Brain microvascular endothelial cell (primary cell): ENCODE measurements around the gene KCMF1.

Source experiments
- DNase-seq: peaks from one replicate; pipeline ENCODE4 v3.0.0-alpha.2; 2020
- H3K27ac ChIP-seq: fragments of 250-450 bp; sonication (Bioruptor Pico); 2 replicates; pipeline ENCODE4 v1.5.1; 2020; ENCODE audit warnings: mild to moderate bottlenecking, moderate library complexity
- H3K27me3 ChIP-seq: fragments of 250-450 bp; sonication (Bioruptor Pico); replicated peaks from 2 replicates; pipeline ENCODE4 v1.5.1; 2020; ENCODE audit warnings: mild to moderate bottlenecking
- H3K36me3 ChIP-seq: fragments of 250-450 bp; sonication (Bioruptor Pico); replicated peaks from 2 replicates; pipeline ENCODE4 v1.5.1; 2020; ENCODE audit warnings: mild to moderate bottlenecking
- H3K4me3 ChIP-seq: 2 replicates; pipeline ENCODE4 v1.5.1; 2011; ENCODE audit warnings: low read depth, mild to moderate bottlenecking, control low read depth, low read length, moderate library complexity
- in situ Hi-C: cut with HindIII; loops from 2 replicates; pipeline ENCODE4 v1.10.0; 2017; ENCODE audit warnings: low sequenced_read_pairs, low pct_ligation_motif_present
- TF ChIP-seq, protein P1 (sequence below): IDR thresholded peaks from 2 replicates; pipeline ENCODE4 v1.5.1; 2011; ENCODE audit warnings: low read depth, mild to moderate bottlenecking, moderate library complexity, low read length, control low read depth, inconsistent platforms; ENCODE audit errors: missing control alignments

KCMF1 gene

DNA sequence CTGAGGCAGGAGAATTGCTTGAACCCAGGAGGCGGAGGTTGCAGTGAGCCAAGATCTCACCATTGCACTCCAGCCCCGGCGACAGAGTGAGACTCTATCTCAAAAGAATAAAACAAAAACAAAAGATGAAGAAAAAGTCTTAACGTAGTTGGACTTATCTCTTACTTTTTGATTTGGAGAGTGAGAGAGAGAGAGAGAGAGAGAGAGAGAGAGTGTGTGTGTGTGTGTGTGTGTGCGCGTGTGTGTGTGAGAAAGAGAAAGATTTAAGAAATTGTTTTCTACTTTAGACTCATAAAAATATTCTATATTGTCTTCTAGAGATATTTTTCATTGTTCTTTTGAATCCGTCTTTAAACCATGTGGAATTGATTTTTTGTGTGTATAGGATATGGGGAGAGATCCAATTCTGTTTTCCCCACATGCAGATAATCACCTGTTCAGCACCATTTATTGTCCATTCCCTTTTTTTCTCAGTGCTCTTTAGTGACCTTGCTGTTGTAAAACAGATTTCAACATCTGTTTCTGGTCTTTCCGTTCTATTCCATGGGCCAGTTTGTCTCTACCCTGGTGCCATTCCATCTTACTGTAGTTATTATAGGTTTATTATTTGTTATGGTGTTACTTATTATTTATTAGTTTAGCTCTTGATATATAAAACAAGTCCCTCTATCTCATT, 53.5 kb downstream of the KCMF1 start:
- DNase-seq: no peak
- TF ChIP-seq, protein P1, sequence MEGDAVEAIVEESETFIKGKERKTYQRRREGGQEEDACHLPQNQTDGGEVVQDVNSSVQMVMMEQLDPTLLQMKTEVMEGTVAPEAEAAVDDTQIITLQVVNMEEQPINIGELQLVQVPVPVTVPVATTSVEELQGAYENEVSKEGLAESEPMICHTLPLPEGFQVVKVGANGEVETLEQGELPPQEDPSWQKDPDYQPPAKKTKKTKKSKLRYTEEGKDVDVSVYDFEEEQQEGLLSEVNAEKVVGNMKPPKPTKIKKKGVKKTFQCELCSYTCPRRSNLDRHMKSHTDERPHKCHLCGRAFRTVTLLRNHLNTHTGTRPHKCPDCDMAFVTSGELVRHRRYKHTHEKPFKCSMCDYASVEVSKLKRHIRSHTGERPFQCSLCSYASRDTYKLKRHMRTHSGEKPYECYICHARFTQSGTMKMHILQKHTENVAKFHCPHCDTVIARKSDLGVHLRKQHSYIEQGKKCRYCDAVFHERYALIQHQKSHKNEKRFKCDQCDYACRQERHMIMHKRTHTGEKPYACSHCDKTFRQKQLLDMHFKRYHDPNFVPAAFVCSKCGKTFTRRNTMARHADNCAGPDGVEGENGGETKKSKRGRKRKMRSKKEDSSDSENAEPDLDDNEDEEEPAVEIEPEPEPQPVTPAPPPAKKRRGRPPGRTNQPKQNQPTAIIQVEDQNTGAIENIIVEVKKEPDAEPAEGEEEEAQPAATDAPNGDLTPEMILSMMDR: no peak
- no peak overlapping the region for H3K27ac ChIP-seq
- in situ Hi-C loops: no loop called here
- no peak overlapping the region for H3K4me3 ChIP-seq
- H3K27me3 ChIP-seq: no peaks in the 10 kb centered on the region
- peaks cover 5% of the 10 kb centered on the region for H3K36me3 ChIP-seq

DNA sequence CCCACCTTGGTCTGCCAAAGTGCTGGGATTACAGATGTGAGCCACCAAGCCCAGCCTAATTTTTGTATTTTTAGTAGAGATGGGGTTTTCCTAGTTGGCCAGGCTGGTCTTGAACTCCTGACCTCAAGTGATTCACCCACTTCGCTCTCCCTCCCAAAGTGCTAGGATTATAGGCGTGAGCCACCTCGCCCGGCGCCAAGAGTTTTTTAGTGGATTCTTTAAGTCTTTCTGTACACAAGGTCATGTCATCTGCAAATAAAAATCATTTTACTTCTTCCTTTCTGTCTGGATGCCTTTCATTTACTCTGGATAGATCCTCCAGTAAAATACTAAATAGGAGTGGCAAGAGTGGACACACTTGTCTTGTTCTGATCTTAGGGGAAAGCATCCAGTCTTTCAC, 61.7 kb downstream of the KCMF1 start:
- H3K27ac ChIP-seq: no peak overlapping the region
- H3K27me3 ChIP-seq: no peaks in the 10 kb centered on the region
- no peak overlapping the region for H3K4me3 ChIP-seq
- peaks cover 16% of the 10 kb centered on the region for H3K36me3 ChIP-seq
- in situ Hi-C loops: no loop called here
- no peak for DNase-seq
- TF ChIP-seq, protein P1: no peak

DNA sequence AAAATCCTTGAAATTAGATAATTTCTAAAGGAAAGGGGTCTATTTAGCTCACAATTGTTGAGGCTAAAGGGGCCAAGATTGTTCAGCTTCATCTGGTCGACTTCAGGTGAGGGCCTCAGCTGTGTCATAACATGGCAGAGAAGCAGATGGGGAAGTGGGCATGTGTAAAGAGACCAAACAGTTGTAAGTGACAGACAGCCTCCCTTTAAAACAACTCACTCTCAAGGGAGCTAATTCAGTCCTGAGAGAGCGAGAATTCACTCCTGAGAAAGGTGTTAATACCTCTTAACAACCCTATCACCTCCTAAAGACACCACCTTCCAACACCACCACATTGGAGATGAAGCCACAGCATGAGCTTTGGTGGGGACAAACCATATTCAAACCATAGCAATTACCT, 62.4 kb downstream of the KCMF1 start:
- DNase-seq: no peak
- no peaks in the 10 kb centered on the region for H3K27me3 ChIP-seq
- no peak overlapping the region for H3K4me3 ChIP-seq
- in situ Hi-C loops: no loop called here
- H3K27ac ChIP-seq: no peak overlapping the region
- TF ChIP-seq, protein P1: no peak
- H3K36me3 ChIP-seq: peaks cover 16% of the 10 kb centered on the region

DNA sequence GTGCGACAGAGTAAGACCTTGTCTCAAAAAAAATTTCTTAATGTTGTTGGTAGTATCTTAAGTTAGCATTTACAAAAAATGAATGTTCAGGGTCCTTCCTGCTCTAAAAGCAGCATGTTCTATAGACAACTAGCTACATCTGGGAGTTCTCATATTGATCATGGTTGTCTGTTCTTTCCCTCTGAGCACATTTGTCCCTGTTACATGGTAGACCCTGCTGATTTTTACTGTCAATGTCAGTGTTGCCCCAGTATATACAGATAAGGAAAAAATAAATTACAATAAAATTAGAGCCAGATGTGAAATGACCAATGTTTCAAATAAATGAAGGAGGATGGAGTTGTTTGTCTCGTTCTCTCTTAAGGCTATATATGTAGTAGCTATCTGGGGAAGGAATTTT, 63.2 kb downstream of the KCMF1 start:
- peaks cover 13% of the 10 kb centered on the region for H3K36me3 ChIP-seq

DNA sequence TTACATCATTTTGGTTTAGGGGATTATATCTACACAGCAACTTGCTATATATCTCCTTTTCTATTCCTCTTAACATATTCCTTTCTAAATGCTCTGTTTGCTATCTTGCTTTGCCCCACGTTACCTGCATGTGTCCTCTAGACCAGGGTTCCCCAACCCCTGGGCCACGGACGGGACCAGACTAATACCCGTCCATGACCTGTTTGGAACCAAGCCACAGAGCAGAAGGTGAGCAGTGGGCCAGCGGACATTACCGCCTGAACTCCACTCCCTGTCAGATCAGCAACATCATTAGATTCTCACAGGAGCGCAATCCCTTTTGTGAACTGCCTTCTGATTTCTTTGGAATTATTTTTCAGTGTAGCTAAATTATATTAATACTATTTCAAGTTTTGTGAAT, 66.7 kb downstream of the KCMF1 start:
- DNase-seq: no peak
- TF ChIP-seq, protein P1: no peak
- H3K4me3 ChIP-seq: no peak overlapping the region
- in situ Hi-C loops: no loop called here
- H3K27me3 ChIP-seq: no peaks in the 10 kb centered on the region
- H3K27ac ChIP-seq: no peak overlapping the region
- peaks cover 11% of the 10 kb centered on the region for H3K36me3 ChIP-seq

More for the DNA sequence above, 63.2 kb downstream of the KCMF1 start:
- DNase-seq: no peak
- H3K27me3 ChIP-seq: no peaks in the 10 kb centered on the region
- no peak overlapping the region for H3K27ac ChIP-seq
- in situ Hi-C loops: no loop called here
- H3K4me3 ChIP-seq: no peak overlapping the region
- TF ChIP-seq, protein P1: no peak

DNA sequence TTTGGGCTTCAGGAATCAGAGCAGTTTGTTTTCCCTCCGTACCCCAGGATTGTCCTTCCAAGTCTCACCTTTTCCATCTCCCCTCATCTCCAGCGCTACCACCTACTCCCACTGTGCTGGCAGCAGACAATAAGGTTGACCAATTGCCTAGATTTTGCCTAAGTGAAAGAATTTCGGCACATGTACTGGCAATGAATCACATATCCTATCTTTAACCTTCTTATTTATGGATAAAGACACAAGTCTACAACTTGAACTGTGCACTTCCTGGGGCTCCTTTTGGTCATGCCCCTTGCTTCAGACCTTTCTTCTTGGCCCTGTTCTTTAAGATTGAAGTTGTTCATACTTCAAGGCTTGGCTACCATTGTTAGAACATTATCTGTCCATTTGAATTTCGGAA, 71.4 kb downstream of the KCMF1 start:
- in situ Hi-C loops: no loop called here
- TF ChIP-seq, protein P1: no peak
- H3K27me3 ChIP-seq: no peaks in the 10 kb centered on the region
- no peak for DNase-seq
- H3K27ac ChIP-seq: no peak overlapping the region
- peaks cover 13% of the 10 kb centered on the region for H3K36me3 ChIP-seq
- no peak overlapping the region for H3K4me3 ChIP-seq
